ENCODE data around the gene BRINP2.
"Not testable (repeated sequence)": the region's sequence is repeated elsewhere in the genome, so short reads cannot be mapped to it uniquely, and the experiment has no call there.

Gene BRINP2

DNA sequence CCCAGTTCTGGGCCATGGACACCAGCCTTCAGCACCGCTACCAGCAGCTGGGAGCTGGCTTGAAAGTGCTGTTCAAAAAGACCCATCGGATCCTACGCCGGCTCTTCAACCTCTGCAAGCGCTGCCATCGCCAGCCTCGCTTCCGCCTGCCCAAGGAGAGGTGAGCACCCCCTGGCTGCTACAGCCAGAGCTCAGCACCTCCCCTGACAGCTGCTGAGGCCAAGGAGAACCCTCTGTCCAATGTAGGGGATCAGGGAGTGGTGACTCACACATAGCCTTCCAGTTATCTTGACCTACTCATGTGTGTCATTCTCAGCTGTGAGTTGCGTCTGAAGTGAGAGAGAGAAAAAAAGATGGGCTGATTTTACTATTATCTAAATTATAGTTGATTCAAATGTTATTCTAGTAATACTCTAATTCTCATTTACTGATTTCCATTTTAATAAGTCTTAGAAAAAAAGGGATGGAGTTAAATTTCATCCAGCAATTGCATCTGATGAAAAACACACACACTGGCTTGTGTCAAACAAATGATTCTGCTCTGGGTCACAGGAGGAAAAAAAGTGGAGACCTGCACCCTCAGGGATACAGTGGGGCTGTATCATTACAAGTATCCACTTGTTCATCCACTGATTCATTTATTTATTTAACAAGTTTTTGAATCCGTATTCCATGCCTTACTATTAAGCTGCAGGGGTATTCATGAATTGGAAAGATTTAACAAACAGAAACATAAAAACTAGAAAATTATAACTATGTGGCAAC lies 108.0 kb downstream of the BRINP2 start:
- DNase-seq = peak; percentile 50

- DNase-seq = no peak
Measured at GRCh38 chr1:177281901-177282300, 111.1 kb downstream of the BRINP2 start.

- no peak for DNase-seq
Measured at GRCh38 chr1:177282976-177283375, 112.2 kb downstream of the BRINP2 start.

- no peak for DNase-seq
Measured at GRCh38 chr1:177283380-177283779, 112.6 kb downstream of the BRINP2 start.

GRCh38 chr1:177286396-177286795 lies 115.6 kb downstream of the BRINP2 start:
- peak; percentile 65 for DNase-seq

DNA sequence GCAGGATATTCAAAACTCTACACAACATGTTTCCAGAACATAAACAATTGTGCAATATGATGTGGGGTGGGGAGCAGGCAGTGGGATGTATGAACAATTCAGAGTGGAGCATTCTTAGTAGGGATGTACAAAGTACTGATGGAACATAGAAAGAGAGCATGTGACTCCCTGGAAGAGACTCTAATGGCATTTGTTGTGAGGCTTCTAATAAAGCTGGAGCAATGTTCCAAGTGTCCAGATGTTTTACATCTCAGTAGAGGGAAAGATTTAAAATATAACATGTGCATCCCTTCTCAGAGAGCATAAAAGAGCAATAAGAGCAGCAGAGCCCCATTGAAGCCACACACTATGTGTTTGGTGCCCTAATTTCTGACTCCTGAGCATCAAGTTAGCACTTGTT lies 116.5 kb downstream of the BRINP2 start:
- DNase-seq = no peak

DNA sequence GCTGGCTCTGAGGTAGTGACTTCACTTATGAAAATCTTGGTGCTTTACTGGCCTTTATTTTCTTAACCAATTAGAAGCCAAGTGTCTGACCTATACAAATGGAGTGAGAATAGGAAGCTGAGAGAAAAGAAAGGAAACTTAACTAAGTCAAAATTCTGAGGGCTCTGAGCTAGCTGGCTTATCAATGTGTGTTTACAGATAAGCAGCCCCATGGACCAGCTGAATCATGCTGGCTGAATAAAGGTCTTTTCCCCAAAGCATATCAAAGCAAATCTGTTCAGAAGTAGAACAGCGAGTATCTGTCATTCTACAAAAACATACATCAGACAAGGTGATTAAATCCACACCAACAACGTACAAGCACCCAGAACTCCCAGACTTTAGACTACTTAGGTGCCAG lies 117.2 kb downstream of the BRINP2 start:
- DNase-seq = no peak

- peak; percentile 34 for DNase-seq
Measured at GRCh38 chr1:177289532-177289931, 118.8 kb downstream of the BRINP2 start.

DNA sequence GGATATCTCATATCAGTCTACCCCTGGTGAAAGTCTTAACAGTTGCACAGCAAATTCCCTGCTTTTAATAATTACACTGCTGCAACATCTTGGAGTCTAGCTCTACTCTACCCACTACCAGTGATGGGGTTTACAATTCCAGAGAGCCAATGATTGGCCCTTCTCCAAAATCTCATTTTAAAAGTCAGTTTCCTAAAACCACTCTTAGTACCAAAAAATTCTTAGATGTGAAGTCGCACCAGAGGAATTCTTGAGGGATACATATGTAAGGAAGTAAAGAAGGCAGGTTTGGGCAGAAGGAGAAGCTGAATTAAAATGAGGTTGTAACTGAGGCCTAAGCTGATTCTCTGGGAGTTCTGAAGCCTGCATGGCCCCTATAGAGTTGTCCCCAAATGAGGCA lies 129.7 kb downstream of the BRINP2 start:
- peak; percentile 64 for DNase-seq

DNA sequence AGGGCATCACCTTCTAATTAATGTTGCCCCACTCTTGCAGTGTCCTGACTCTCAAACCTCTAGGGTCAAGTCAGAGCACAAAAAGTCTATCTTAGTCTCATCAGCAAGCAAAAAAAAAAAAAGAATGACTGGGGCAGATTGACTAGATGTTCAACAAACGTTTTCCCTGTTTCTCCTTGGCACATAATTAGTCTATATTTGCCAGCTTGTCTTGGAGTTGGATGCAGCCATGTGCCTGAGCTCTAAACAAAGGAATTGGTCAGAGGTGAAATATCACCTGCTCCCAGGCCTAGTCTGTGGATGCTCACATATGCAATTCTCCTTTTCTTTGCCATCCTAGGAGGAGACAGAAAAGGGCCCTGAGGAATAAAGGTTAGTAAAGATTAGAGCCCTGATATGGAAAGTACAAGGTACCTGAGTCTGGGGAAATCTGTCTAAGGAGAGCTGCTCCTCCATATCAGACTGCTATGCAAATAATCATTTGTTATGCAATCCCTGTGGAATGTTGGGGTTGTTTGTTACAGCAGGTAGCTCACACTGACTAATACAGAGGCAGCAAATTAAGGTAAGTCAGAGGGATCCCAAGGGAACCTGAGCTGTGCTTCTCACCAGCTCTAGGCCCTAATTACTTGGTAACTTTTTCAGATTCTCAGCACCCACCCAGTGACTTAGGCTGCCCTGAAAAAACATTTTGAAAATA lies 130.8 kb downstream of the BRINP2 start:
- DNase-seq = no peak

DNA sequence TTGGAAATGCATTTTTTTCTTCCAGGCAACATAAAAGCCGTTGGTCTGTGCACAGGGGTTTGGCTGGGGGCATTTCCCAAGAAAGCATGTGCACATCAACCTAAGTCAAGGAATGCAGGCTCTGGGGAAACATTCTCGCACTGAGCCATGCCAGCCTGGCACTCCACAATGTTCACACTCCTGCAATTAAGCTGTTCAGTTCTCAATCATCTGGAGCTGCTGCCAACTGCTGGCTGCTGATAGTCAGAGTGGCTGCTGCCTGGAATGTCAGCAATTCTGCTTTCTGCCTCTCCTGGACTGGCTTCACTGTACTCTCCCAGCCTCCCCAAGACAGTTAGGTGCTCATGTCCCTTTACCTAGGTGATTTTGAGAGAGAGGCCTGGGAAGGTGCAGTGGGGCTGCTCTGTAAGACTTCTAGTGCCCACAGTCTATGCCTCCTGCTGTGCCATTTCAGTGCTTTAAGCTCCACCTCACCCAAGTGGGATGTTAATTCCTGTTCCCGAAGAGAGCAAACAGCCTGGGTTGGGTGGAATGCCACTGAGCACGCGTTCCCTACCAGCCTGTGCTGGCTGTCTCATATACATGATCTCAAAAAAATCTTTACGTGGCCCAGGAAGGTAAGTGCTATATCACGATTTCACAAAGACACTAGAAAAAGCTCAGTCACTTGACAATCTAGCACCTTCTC lies 131.7 kb downstream of the BRINP2 start:
- DNase-seq = peak; percentile 34

GRCh38 chr1:177305040-177306018 lies 134.6 kb downstream of the BRINP2 start:
- DNase-seq = no peak

DNA sequence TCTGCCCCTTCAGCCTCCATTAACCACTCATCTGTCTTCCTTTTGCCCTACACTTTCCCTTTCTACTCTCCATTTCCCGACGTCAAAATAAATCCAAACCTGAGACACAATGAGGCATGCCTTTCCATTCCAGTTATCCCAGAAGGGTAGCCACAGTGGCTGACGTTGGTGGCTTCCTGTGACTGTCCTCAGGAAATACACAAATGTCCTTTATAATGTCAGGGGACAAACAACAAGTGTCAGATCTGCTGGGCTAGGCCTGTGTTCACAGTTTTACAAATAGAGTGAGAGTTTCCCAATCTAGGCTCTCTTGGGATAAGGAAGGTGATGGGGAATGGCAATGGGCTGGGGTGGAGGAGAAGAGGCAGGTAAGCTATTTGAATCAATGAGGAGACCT lies 135.3 kb downstream of the BRINP2 start:
- DNase-seq = no peak

- no peak for DNase-seq
Measured at GRCh38 chr1:177306981-177307380, 136.2 kb downstream of the BRINP2 start.

GRCh38 chr1:177307771-177308170 lies 137.0 kb downstream of the BRINP2 start:
- DNase-seq = peak; percentile 74

- DNase-seq = no peak
Measured at GRCh38 chr1:177309880-177310279, 139.1 kb downstream of the BRINP2 start.

- DNase-seq = peak; percentile 38
Measured at GRCh38 chr1:177310326-177310725, 139.6 kb downstream of the BRINP2 start.

GRCh38 chr1:177311111-177311510 lies 140.4 kb downstream of the BRINP2 start:
- DNase-seq = no peak

GRCh38 chr1:177311586-177311985 lies 140.8 kb downstream of the BRINP2 start:
- DNase-seq = no peak

DNA sequence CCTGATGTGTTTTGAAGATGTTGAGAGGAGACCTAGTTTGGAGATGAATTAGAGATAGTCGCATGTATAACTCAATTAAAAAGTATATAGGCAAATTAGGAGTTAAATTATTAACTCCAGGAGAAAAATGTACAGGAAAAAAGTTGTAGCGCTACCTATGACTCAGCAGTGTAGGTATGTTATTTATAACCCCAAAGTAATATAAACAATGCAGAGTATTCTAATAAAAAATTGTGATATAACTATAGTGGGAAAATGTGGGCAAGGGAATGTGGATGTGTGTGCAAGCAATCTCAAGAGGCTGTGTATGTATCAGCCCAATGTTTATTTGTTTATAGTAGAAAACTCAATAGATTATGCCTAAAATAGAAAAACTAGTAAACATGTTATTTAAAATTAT lies 144.5 kb downstream of the BRINP2 start:
- peak; percentile 21 for DNase-seq

DNA sequence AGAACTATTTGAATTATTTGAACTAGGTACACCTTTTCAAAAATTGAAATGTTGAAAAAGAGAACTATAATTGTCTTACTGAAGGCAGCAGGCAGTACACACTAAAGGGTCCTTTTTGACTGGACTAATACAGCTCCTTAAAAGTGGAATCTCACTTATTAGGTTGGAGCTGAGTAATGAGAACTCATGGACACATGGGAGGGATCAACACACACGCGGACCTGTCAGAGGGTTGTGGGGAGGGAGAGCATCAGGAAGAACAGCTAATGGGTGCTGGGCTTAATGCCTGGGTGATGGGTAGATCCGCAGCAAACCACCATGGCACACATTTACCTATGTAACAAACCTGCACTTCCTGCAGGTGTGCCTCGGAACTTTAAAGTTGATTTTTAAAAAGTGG lies 145.0 kb downstream of the BRINP2 start:
- DNase-seq = no peak

GRCh38 chr1:177321434-177321833 lies 150.7 kb downstream of the BRINP2 start:
- DNase-seq = not testable (repeated sequence)

DNA sequence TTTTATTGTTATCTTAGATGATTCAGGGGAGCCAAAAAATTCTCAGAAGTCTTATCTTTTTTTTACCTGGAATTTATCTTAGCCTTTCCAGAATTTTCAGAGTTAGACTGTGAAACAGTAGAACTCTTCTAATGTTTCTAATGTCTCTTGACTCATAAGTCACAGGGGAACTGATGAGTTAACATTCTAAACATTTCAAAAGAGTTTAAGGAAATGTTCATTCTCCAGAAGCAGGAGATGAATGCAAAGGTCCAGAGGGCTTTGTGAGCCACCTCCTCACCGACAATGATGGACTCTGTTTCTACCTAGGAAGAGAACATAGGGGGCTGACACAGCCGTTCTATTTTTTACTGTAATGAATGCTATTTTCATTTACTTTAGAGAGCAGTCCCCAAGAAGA lies 157.5 kb downstream of the BRINP2 start:
- peak; percentile 52 for DNase-seq

Measured in fibroblast of upper back skin (primary cell).